WERI-Rb-1 (cell line): Measurements from ENCODE around the gene CLEC4F.

Source experiments
- DNase-seq: peaks from one replicate; pipeline ENCODE4 v3.0.0-alpha.2; 2020
- H3K27ac ChIP-seq: fragments of 250-450 bp; sonication (Bioruptor Pico); 2 replicates; pipeline ENCODE4 v1.5.1; 2020; ENCODE audit warnings: mild to moderate bottlenecking, moderate library complexity
- H3K27me3 ChIP-seq: fragments of 250-450 bp; sonication (Bioruptor Pico); 2 replicates; pipeline ENCODE4 v1.5.1; 2021; ENCODE audit warnings: mild to moderate bottlenecking, low read depth, moderate library complexity; ENCODE audit not compliant: insufficient read depth, severe bottlenecking
- H3K36me3 ChIP-seq: fragments of 250-450 bp; sonication (Bioruptor Pico); 2 replicates; pipeline ENCODE4 v1.5.1; 2020; ENCODE audit warnings: mild to moderate bottlenecking, moderate library complexity
- H3K4me3 ChIP-seq: 2 replicates; pipeline ENCODE4 v1.5.1; 2011; ENCODE audit warnings: low read depth, mild to moderate bottlenecking, control low read depth, low read length
- H3K9me3 ChIP-seq: fragments of 250-450 bp; sonication (Bioruptor Pico); 2 replicates; pipeline ENCODE4 v1.5.1; 2021; ENCODE audit warnings: mild to moderate bottlenecking, moderate library complexity; ENCODE audit not compliant: severe bottlenecking
- TF ChIP-seq, protein P1 (sequence below): IDR thresholded peaks from 2 replicates; pipeline ENCODE4 v1.5.1; 2011; ENCODE audit warnings: low read depth, mild to moderate bottlenecking, control low read depth, inconsistent platforms, low read length

The CLEC4F gene

GRCh38 chr2:70826696-70827350, 6.4 kb upstream of the CLEC4F start:
- Histone ChIP-seq H3K27me3 (no peaks in the 10 kb centered on the region), H3K36me3 (peaks cover 4% of the 10 kb centered on the region; the same call in 1 of the 2 replicates), H3K27ac (no peak overlapping the region), H3K9me3 (no peaks in the 10 kb centered on the region), H3K4me3 (no peak overlapping the region)
- TF ChIP-seq, protein P1, sequence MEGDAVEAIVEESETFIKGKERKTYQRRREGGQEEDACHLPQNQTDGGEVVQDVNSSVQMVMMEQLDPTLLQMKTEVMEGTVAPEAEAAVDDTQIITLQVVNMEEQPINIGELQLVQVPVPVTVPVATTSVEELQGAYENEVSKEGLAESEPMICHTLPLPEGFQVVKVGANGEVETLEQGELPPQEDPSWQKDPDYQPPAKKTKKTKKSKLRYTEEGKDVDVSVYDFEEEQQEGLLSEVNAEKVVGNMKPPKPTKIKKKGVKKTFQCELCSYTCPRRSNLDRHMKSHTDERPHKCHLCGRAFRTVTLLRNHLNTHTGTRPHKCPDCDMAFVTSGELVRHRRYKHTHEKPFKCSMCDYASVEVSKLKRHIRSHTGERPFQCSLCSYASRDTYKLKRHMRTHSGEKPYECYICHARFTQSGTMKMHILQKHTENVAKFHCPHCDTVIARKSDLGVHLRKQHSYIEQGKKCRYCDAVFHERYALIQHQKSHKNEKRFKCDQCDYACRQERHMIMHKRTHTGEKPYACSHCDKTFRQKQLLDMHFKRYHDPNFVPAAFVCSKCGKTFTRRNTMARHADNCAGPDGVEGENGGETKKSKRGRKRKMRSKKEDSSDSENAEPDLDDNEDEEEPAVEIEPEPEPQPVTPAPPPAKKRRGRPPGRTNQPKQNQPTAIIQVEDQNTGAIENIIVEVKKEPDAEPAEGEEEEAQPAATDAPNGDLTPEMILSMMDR, result no peak
- no peak for DNase-seq

GRCh38 chr2:70823249-70823648, 2.9 kb upstream of the CLEC4F start:
- Histone ChIP-seq H3K27me3 (no peaks in the 10 kb centered on the region), H3K36me3 (no peaks in the 10 kb centered on the region), H3K4me3 (no peak overlapping the region), H3K9me3 (no peaks in the 10 kb centered on the region), H3K27ac (no peak overlapping the region)
- DNase-seq, result no peak
- TF ChIP-seq, protein P1, result no peak

- Histone ChIP-seq H3K27ac (no peak overlapping the region), H3K27me3 (no peaks in the 10 kb centered on the region), H3K36me3 (no peaks in the 10 kb centered on the region), H3K9me3 (no peaks in the 10 kb centered on the region), H3K4me3 (no peak overlapping the region)
- DNase-seq, result no peak
- TF ChIP-seq, protein P1, result no peak
Observed at GRCh38 chr2:70822843-70823242, 2.4 kb upstream of the CLEC4F start.

GRCh38 chr2:70817284-70817954, 3.0 kb downstream of the CLEC4F start:
- Histone ChIP-seq H3K4me3 (no peak overlapping the region), H3K9me3 (no peaks in the 10 kb centered on the region), H3K36me3 (no peaks in the 10 kb centered on the region), H3K27me3 (no peaks in the 10 kb centered on the region), H3K27ac (no peak overlapping the region)
- TF ChIP-seq, protein P1, result no peak
- DNase-seq, result no peak

- no peak overlapping the region for H3K27ac ChIP-seq
- no peaks in the 10 kb centered on the region for H3K36me3 ChIP-seq
- H3K27me3 ChIP-seq, result no peaks in the 10 kb centered on the region
- no peak overlapping the region for H3K4me3 ChIP-seq
- no peak for DNase-seq
- no peaks in the 10 kb centered on the region for H3K9me3 ChIP-seq
- TF ChIP-seq, protein P1, result no peak
Observed at GRCh38 chr2:70816726-70817125, 3.7 kb downstream of the CLEC4F start.
